ELR (cell line): ENCODE data around the gene QSER1.

Experiments
- DNase-seq: peaks from one replicate; pipeline ENCODE4 v3.0.0-alpha.2; 2015; ENCODE audit warnings: low read depth

QSER1 gene

GRCh38 chr11:32890843-32891656 is 1.6 kb upstream of the QSER1 start:
- no peak for DNase-seq

GRCh38 chr11:32891657-32892354 is 805 bp upstream of the QSER1 start:
- peak; percentile 38 for DNase-seq

- DNase-seq: no peak
Measured at GRCh38 chr11:32893093-32893342, 407 bp downstream of the QSER1 start.

GRCh38 chr11:32893343-32894148 is 935 bp downstream of the QSER1 start:
- peak; percentile 60 for DNase-seq

- DNase-seq: peak; percentile 81
Measured at GRCh38 chr11:32894149-32894827, 1.7 kb downstream of the QSER1 start.

- no peak for DNase-seq
Measured at GRCh38 chr11:32894921-32895320, 2.3 kb downstream of the QSER1 start.

GRCh38 chr11:32895471-32895870 is 2.9 kb downstream of the QSER1 start:
- DNase-seq: no peak

GRCh38 chr11:32897103-32897502 is 4.5 kb downstream of the QSER1 start:
- no peak for DNase-seq

GRCh38 chr11:32899438-32899837 is 6.8 kb downstream of the QSER1 start:
- no peak for DNase-seq

- no peak for DNase-seq
Measured at GRCh38 chr11:32902089-32902665, 9.6 kb downstream of the QSER1 start.

GRCh38 chr11:32905028-32905667 is 12.5 kb downstream of the QSER1 start:
- DNase-seq: no peak

- DNase-seq: no peak
Measured at GRCh38 chr11:32908619-32909018, 16.0 kb downstream of the QSER1 start.

- no peak for DNase-seq
Measured at GRCh38 chr11:32911413-32911812, 18.8 kb downstream of the QSER1 start.

GRCh38 chr11:32913445-32913844 is 20.8 kb downstream of the QSER1 start:
- no peak for DNase-seq

- no peak for DNase-seq
Measured at GRCh38 chr11:32916361-32916760, 23.8 kb downstream of the QSER1 start.

GRCh38 chr11:32916994-32917393 is 24.4 kb downstream of the QSER1 start:
- no peak for DNase-seq

- no peak for DNase-seq
Measured at GRCh38 chr11:32918427-32918826, 25.8 kb downstream of the QSER1 start.

GRCh38 chr11:32919338-32919737 is 26.7 kb downstream of the QSER1 start:
- no peak for DNase-seq

GRCh38 chr11:32920570-32920969 is 28.0 kb downstream of the QSER1 start:
- no peak for DNase-seq

GRCh38 chr11:32921204-32921603 is 28.6 kb downstream of the QSER1 start:
- DNase-seq: no peak

- no peak for DNase-seq
Measured at GRCh38 chr11:32931606-32932005, 39.0 kb downstream of the QSER1 start.

- DNase-seq: no peak
Measured at GRCh38 chr11:32932196-32932595, 39.6 kb downstream of the QSER1 start.
